ENCODE results near the gene PLEKHG3.
"Not testable (repeated sequence)": the region's sequence is repeated elsewhere in the genome, so short reads cannot be mapped to it uniquely, and the experiment has no call there.

PLEKHG3 gene

DNA sequence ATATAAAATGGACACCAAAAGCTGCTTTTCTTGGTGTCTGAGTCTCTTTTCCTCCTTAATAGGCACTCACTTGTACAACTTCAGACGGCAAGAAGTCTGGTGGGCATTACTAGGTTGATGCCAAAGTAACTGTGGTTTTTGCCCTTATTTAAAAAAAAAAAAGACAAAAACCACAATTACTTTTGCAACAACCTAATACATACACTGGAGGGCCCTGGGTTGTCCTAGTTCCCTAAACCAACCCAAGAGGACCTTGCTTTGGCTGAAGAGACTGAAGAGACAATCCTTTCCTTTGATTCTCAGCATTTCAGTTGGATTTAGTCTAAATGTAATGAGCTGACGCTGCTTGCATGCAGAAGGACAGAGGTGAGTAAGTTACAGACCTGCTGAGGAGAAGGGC lies 16.2 kb upstream of the PLEKHG3 start:
- DNase-seq (ENCODE audit: low read depth, low spot score): no peak

DNA sequence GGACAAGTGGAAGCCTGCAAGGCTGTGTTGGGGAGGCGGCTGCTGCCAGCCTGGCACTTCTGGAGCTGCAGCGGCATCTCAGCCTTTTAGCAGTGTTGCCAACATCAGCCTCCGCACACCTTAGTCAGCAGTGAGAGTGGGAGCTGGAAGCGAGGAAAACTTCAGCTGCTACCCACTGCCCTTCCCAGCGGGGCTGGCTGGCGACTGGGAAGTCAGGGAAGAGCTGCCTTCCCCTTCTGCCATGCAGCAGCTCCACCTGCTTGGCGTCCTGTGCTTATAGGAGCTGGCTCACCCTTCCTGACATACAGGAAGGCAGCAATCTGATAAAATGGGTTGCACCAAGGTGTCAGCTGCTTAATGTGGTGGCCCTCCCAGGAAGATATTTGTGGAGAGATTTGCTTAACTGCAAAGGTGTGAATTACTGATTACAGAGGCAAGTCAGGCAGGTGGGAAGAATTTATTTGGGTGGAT lies 15.4 kb upstream of the PLEKHG3 start:
- DNase-seq (ENCODE audit: low read depth, low spot score): peak; percentile 14

DNA sequence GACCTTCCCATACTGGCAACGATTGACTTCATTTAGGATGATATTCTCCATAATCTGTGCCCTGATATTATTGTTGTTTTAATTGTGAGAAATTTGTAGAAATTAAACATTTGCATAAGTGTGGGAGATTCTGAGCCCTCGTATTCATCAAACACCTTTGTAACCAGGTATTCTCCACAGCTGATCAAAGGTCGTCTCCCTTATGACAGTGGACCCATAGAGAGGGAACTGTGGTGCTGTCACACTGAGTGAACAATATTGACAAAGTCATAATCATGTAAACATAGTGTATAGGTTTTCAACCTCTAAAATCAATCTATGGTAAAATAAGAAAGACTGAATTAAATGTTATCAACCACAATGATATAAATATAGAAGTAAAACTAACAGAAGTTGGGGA lies 14.9 kb upstream of the PLEKHG3 start:
- DNase-seq (ENCODE audit: low read depth, low spot score): no peak

DNA sequence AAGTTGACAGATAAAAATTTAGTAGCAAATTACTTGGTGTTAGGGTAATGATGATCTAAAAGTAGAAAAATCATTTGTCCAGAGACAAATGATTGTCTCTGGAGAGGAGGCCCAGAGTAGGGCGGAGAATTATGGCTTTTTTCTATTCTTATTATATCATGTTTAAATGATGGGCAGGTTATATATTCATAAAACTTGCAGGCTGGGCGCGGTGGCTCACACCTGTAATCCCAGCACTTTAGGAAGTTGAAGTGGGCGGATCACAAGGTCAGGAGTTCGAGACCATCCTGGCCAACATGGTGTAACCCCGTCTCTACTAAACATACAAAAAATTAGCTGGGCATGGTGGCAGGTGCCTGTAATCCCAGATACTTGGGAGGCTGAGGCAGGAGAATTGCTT lies 13.6 kb upstream of the PLEKHG3 start:
- not testable (repeated sequence) for DNase-seq (ENCODE audit: low read depth, low spot score)

DNA sequence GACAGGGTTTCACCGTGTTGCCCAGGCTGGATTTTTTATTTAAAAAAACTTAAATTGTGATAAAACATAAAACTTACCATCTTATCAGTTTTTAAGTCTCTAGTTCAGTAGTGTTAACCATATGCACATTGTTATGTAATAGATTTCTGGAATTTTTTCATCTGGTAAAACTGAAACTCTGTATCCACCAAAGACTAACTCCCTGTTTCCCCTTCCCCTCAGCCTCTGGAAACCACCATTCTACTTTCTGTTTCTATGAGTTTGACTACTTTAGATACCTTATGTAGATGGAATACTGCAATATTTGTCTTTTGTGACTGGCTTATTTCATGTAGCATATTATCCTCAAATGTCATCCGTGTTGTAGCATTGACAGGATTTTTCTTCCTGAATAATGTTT lies 12.8 kb upstream of the PLEKHG3 start:
- DNase-seq (ENCODE audit: low read depth, low spot score): no peak

DNA sequence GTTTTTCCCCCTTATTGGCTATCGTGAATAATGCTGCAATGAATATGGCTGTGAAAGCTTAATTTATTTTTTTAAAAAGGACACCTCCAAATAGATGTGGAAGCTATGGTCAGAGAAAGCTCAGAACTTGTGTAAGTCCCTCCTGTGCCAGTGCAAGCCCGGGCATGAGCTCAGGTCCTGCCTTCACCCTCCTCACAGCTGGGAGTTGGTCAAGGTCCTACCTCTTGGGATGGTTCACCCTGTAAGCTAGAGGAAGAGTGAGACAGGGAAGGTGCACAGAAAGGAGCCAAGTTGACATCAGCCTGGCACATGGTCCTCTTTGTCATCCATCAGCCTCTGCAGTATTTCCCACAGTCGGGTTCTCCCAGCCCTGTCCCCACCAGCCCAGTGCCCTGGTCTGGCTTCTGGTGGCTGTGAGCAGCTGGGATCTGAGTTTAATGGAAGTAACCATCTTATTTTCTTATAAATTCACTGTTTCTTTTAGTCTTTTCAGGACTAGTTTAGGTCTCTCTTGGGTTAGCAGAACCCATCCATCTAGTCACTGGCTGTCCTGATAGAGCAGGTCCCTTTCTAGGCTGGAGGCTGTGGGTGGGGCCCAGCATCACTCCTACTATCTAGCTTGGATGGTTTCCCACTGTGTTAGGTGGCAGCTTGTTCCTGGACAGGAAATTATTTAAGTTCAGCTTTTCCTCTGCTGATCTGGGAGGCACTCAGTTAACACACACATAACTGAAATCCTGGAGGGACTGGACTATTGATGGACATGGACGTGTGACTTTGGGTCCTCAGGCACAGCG lies 11.8 kb upstream of the PLEKHG3 start:
- no peak for DNase-seq (ENCODE audit: low read depth, low spot score)

DNA sequence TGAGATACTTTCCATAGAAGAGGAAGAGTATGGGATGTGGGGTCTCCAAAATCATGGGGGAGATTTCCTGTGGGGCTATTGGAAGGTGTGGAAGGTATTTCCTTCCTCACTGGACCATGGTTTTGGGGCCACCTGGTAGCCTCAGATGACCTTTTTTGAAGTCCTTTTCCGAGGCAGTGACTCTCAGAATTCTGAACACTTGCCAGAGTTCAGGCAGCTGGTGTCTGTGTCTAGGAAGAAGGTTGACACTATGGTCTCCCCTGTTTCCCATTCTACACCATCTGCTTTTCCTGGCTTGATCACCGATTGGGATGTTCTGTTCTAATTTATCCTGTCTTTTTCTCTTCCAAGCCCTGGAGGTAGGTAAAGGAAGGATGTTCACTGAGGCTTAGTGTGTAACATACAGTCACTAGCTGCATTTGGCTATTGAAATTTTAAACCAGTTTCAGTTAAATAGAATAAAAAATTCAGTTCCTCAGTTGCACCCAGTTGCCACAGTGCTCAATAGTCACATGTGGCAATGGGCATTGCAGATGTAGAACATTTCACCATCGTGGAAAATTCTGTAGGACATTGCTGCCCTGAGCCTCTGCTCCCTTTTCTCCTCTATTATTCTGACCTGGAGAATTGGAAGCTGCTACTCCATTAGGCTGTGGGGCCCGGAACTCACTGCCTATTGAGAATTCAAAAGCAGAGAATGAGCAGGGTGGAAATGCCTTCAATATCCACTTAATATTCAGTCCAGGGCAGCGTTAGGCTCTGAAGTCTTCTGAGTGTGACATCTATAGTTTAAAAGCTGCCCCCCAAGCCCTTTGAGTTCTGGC lies 11.0 kb upstream of the PLEKHG3 start:
- no peak for DNase-seq (ENCODE audit: low read depth, low spot score)

DNA sequence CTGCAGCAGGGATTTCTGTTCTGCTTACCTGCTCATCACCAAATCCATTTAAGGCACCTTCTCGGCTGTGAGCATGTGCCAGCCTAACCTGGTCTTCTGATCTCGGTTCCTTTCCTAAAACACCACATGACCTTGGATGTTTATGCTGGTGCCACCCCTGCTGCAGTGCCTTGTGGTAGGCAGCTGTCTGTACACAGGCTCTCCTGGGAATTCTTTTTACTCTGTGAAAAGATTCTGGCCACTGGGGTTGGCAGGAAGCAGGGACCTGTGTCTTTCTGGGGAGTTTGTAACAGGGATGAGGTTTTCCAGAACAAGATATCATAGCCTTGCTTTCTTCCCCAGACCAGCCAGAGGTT lies 10.4 kb upstream of the PLEKHG3 start:
- no peak for DNase-seq (ENCODE audit: low read depth, low spot score)

DNA sequence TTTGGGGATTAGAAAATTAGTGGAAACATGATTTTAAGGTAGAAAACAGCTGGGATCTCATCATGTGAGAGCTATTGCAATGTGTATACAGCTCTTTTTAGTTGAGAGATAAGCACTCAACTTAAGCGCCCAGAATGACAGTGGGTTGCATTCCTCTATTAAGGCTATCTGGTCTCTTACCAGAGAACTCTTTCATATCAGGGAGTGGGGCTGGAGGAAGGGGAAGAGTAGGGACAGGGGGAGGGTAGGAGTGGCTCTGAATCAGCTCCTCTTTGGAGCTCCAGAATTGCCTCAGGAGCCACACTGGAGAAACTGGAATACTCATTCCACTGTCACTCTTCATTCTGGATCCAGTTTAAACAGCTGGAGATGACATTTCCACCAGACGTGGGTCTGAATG lies 9.2 kb upstream of the PLEKHG3 start:
- DNase-seq (ENCODE audit: low read depth, low spot score): no peak

DNA sequence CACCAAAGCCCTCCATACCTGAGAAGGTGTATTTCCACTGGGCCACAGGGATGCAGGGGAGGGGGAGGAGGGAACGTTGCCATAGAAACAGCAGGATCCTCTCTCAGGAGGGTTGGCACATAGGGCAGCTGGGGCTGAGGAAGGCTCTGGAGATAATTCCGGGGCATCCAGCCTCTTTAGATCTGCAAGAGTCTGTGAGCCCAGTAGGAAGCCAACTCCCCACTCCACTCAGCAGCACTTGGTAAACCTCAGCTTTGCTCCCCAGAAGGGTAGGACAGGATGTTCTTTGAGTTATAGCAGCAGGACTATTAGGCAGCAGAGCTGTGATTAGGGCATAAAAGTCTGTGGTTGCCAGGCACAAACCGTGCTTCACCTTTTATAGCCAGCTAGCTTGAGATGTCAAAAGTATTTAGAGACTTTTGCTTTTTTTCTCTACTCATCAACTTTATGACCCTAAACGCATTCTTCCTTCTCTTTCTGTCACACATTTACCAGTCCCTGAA lies 7.8 kb upstream of the PLEKHG3 start:
- no peak for DNase-seq (ENCODE audit: low read depth, low spot score)

DNA sequence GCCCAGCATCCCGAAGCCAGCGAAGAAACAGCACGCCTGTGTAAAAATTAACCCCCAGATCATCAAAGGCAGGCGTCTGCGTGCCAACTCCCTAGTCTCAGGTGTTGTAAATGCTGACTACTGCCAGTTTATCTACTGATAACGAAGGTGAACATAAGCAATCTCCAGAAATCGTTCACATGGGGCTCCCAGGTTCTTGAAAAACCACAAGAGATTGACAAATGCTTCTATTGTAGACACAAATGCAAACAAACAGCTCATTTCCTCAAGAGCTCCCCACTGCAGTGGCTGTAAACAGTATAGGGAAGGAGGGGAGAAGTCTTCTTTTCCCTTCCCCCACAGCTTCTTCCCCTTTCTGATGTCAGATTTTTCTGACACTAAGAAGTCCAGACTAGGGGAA lies 5.3 kb upstream of the PLEKHG3 start:
- no peak for DNase-seq (ENCODE audit: low read depth, low spot score)

DNA sequence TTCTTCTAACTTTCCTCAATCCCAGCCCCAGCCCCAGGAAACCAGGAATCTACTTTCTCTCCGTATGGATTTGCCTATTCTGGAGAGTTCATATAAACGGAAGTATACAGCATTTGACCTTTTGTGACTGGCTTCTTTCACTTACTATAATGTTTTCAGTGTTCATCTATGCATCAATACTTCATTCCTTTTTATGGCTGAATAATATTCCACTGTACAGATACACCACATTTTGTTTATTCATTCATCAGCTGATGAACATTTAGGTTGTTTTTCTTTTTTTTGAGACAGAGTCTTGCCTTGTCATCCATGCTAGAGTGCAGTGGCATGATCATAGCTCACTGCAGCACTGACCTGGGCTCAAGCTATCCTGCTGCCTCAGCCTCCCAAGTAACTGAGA lies 3.9 kb upstream of the PLEKHG3 start:
- DNase-seq (ENCODE audit: low read depth, low spot score): no peak

DNA sequence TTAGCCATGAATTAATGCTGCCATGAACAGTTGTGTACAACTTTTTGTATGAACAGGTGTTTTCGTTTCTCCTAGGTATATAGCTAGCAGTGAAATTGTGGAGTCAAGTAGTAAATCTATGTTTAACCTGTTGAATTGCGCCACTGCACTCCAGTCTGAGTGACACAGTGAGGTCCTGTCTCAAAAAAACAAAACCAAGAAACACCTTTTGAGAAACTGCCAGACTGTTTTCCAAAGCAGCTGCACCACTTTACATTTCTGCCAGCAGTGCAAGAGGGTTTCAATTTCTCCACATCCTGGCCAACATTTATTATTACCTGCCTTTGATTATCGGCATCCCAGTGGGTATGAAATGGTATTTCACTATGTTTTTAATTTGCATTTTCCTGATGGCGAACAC lies 3.3 kb upstream of the PLEKHG3 start:
- DNase-seq (ENCODE audit: low read depth, low spot score): no peak

DNA sequence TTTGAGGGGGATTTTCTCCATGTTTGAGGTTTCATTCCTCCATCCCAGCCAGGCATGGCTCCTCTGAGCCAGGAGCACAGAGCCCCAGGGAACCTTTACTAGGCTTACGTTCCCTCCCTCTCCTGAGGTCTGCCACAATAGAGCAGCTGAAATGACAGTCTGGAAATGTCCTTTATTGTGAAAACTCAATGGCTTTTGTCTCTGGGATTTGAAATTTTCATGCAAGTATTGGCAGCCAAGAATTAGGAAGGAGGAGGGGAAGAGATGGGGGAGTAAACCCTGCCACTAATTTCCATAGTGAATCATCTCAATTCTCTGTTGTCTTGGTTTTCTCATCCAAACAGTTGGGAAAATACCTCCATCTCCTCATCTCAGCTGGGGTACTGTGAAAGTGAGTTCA lies 2.6 kb upstream of the PLEKHG3 start:
- DNase-seq (ENCODE audit: low read depth, low spot score): no peak

DNA sequence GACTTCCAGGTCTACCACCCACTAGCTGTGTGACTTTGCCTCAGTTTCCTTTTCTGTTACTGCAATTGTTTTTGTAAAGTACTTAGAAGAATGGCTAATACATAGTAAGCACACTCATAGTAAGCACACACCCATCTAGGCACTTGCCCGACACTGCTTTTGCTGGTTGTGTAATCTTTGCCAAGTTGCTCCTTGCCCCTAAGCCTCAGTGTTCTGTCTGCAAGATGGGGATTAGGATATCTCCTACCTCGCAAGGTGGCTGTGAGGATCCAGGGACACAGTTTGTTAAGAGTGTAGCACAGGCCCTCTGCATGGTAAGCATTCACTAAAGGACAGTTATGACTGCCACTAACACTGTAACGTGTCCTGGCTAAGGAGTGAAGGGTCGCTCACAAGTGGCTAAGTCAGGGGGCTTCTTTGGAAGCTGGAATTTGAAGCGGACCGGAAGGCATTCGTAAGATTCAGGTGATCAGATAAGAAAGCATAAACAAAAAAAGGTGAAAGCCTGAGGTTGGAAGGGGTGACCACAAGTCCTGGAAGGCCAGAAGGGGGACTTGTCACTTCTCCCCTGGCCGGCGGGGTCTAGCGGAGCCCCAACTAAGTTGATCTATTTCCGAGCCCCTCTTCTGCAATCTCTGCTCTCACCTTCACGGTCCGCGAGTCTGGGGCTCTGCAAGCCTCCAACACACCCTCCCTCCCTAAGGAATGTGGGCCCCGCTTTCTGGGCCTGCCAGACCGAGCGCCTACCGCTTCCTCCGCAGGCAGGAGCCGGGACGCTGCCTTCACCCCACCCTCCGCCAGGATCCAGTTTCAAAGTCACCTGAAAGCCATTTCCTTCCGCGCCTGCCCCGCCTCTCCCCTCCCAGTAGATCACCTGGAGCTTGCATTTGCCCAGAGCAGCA lies 1.5 kb upstream of the PLEKHG3 start:
- DNase-seq (ENCODE audit: low read depth, low spot score): peak; percentile 86

DNA sequence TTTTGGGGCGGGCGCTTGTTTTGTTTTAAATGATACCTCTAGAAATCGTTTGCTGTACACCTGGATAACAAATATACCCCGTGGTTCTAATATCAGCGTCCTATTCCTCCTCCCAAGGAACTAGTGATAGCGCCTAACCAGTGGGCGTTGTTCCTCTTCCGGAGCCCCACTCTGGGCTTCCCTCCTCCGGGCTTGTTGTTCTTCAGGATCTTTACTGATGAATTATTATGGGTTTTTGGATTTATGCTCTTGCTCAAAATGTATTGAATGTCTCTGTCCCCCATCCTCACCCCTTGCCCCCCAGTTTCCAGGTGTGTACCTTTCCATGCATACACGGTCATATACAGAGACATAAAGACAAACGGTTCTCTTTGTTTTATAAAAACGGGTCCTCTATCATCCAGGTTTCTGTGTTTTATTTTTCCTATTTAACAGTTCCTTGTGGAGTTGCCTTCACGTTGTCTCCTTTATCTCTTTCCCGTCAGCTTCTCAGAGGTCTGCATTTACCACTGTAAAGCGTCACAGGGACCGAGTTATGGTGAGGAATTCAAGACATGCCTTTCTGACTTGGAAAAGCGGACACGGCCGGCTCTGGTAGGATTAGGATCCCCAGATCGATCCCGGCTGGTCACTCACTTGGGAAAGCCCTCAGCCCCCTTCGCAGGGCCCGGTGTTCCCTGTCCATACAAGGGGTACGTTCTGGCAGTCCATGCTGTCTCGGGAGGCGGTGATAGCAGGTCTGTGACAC lies 655 bp upstream of the PLEKHG3 start:
- DNase-seq (ENCODE audit: low read depth, low spot score): no peak

DNA sequence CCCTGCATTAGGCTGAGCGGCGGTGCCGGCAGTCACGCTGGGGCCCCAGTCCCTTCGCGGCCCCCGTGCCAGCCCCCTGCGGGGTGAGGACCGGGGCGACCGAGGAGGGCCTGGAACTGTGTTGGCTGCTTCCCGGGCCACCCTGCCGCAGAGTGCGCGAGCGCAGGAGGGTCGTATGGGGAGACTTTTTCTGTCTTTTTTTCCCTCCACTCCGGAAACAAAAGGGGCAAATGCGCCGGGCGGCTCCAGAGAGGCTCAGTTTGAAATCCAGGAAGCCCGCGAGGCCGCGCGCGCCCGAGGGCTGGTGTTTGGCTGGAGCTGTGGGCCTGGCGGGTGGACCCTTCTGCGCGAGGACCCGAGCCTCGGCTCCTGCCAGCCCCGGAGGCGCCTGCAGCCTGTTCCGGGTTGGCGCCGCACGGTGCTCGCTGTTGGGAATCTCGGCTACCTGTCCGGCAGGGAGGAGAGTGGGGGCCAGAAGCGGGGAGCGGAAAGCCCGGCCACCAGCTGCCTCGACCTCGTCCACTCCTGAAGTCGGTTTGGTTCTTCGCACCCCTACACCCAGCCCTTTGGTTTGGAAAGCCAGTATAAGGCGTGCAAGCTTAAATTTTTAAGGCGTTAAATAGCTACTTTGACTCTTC lies 638 bp downstream of the PLEKHG3 start:
- DNase-seq (ENCODE audit: low read depth, low spot score): no peak

DNA sequence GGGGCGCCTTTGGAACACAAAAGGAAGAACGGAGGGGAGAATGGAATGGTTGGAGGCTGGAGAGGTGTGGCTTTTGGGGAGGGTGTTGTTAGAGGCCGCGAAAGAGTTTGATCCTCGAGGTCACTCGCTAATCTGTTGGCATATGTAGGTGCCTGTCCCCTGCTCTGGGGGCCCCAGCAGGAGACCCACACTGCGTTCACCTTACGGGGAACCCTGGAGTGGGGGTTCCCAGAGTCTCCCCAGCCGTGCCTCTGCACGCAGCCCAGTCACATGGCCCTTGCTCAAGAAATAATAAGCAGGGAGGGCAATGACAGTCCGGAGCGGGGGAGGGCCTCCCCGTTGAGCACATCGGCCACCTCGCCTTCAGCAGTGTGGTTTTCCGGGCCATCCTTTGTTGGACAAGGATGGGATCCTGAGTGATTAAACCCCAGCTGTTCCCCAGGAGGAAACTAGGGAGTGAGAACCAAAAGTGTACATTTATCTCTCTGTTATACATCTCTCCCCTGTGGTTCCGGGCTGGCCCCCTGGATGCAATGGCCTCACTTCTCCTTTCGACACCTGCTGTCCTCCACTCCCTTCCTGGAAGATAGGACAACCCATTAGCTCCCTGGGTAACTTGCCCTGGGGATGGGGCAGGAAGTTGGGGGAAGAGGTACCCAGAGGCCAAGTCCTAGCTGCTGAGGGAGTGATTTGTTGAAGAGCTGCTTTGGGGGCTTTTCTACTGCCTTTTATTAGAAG lies 1.3 kb downstream of the PLEKHG3 start:
- DNase-seq (ENCODE audit: low read depth, low spot score): peak; percentile 51

DNA sequence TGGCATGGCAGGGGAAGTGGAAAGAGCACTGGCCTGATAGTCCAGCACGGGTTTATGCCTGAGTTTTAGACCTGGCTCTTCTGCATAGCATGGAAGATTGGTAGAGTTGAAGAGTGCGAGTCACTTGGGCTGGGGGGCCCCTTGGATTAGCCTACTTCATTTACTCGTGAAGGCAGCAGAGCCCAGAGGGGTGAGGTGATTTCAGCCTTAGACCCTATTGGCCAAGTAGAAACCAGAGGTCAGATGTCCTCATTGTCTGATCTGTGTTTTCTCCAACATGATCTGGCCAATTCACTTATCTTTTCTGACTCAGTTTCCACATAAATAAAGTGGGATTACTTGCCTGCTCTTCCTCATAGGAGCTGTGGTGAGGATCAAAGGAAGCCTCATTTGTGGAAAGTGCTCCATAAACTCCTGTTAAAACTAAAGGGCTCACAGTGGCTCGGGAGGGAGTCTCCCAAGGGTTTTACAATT lies 1.9 kb downstream of the PLEKHG3 start:
- DNase-seq (ENCODE audit: low read depth, low spot score): peak; percentile 63

All from ELF-1 (cell line).